H1 (cell line): ENCODE results near the gene PTPRD. TPM values are rescaled to one million over a fixed set of nuclear protein-coding genes. Genes with fewer than 3 reads are reported as not detected.

ENCODE experiments used
- CTCF ChIA-PET: fragments of 300-600 bp; sonication (Branson Sonifier 250); formaldehyde crosslinking; loops from one replicate; lab custom pipeline; 2021; ENCODE audit not compliant: partially characterized antibody; lab: Charles Lee
- POLR2A ChIA-PET: fragments of 300-600 bp; sonication (Branson Sonifier 250); formaldehyde crosslinking; loops from one replicate; lab custom pipeline; 2021; ENCODE audit warnings: inconsistent platforms; ENCODE audit not compliant: partially characterized antibody; lab: Charles Lee
- DNase-seq, 2 experiments: peaks; one replicate each; pipeline versions ENCODE4 v3.0.0 to v3.0.0-alpha.2; 2010 to 2022; ENCODE audit warnings: low spot score in 2 of 2, low read depth in 1 of 2, mixed read lengths in 1 of 2
- FAIRE-seq: peaks from 2 replicates; lab custom pipeline; 2011; peaks lifted over from hg19 to GRCh38; lab: Jason Lieb, UNC
- H2AFZ ChIP-seq: 2 replicates; pipeline ENCODE4 v1.8.1; 2012; ENCODE audit warnings: low read length, inconsistent platforms
- H2AK5ac ChIP-seq: 2 replicates; pipeline ENCODE4 v1.6.1; 2013; ENCODE audit warnings: low read depth, low read length
- H2BK120ac ChIP-seq: replicated peaks from 2 replicates; pipeline ENCODE3; 2013; ENCODE audit warnings: low read depth, low read length, inconsistent platforms
- H2BK12ac ChIP-seq: 2 replicates; pipeline ENCODE4 v1.6.1; 2013; ENCODE audit warnings: low read depth, low read length
- H2BK15ac ChIP-seq: 2 replicates; pipeline ENCODE4 v1.6.1; 2013; ENCODE audit warnings: low read length
- H2BK20ac ChIP-seq: 2 replicates; pipeline ENCODE4 v1.6.1; 2013; ENCODE audit warnings: low read length
- H2BK5ac ChIP-seq: 2 replicates; pipeline ENCODE4 v1.6.1; 2013; ENCODE audit warnings: low read depth, low read length
- H3K14ac ChIP-seq: 2 replicates; pipeline ENCODE4 v1.6.1; 2013; ENCODE audit warnings: inconsistent platforms; ENCODE audit not compliant: insufficient read length
- H3K18ac ChIP-seq: 2 replicates; pipeline ENCODE4 v1.6.1; 2013; ENCODE audit warnings: low read length; ENCODE audit errors: extremely low read depth
- H3K23ac ChIP-seq: 2 replicates; pipeline ENCODE4 v1.6.1; 2013; ENCODE audit warnings: inconsistent platforms; ENCODE audit not compliant: insufficient read length
- H3K23me2 ChIP-seq: 2 replicates; pipeline ENCODE4 v1.6.1; 2013; ENCODE audit warnings: low read depth, low read length
- H3K27ac ChIP-seq: 2 replicates; pipeline ENCODE4 v1.6.1; 2011; ENCODE audit warnings: low read depth, low read length, inconsistent platforms
- H3K27me3 ChIP-seq, 4 experiments: replicated peaks in 1 of 4; 1 replicate in 1 of 4; 2 replicates in 3 of 4; pipeline versions ENCODE4 v1.6.1 to v1.8.1; 2011 to 2013; ENCODE audit warnings: low read length in 3 of 4, mild to moderate bottlenecking in 3 of 4, inconsistent platforms in 2 of 4, mixed read lengths in 2 of 4, moderate library complexity in 1 of 4; ENCODE audit not compliant: control insufficient read depth in 3 of 4, insufficient read depth in 3 of 4; ENCODE audit errors: extremely low read depth in 1 of 4
- H3K36me3 ChIP-seq, 4 experiments: 2 replicates each; pipeline versions ENCODE4 v1.6.1 to v1.8.1; 2011 to 2013; ENCODE audit warnings: mild to moderate bottlenecking in 4 of 4, low read length in 3 of 4, moderate library complexity in 2 of 4, control low read depth in 1 of 4, inconsistent platforms in 1 of 4; ENCODE audit not compliant: insufficient read depth in 4 of 4, control insufficient read depth in 2 of 4
- H3K4ac ChIP-seq: replicated peaks from 2 replicates; pipeline ENCODE3; 2013; ENCODE audit warnings: low read length, low read depth, mixed read lengths, inconsistent platforms; ENCODE audit not compliant: insufficient read length
- H3K4me1 ChIP-seq, 4 experiments: replicated peaks in 1 of 4; 1 replicate in 1 of 4; 2 replicates in 3 of 4; pipeline versions ENCODE4 v1.6.1 to v1.8.1; 2011 to 2013; ENCODE audit warnings: low read length in 3 of 4, inconsistent platforms in 2 of 4, mixed read lengths in 1 of 4; ENCODE audit not compliant: insufficient read depth in 4 of 4, control insufficient read depth in 3 of 4
- H3K4me2 ChIP-seq, 2 experiments: 2 replicates each; pipeline versions ENCODE4 v1.6.1 to v1.8.1; 2011 to 2013; ENCODE audit warnings: low read depth in 2 of 2, low read length in 2 of 2, control low read depth in 1 of 2, inconsistent platforms in 1 of 2, mild to moderate bottlenecking in 1 of 2; ENCODE audit not compliant: insufficient read depth in 1 of 2
- H3K4me3 ChIP-seq, 4 experiments: fragments of 200-600, 300-600 bp in 1 of 4; sonication (generic), shearing (Covaris generic), sonication (Bioruptor Twin) in 1 of 4; 2 replicates each; pipeline versions ENCODE4 v1.5.1 to v1.8.1; 2011 to 2016; ENCODE audit warnings: low read length in 4 of 4, low read depth in 3 of 4, control low read depth in 2 of 4, inconsistent platforms in 2 of 4, mild to moderate bottlenecking in 2 of 4, mixed read lengths in 1 of 4, moderate library complexity in 1 of 4; ENCODE audit not compliant: insufficient read depth in 2 of 4; ENCODE audit errors: extremely low read depth in 1 of 4
- H3K56ac ChIP-seq: replicated peaks from 2 replicates; pipeline ENCODE3; 2013; ENCODE audit warnings: low read depth, mild to moderate bottlenecking, mixed read lengths, low read length, inconsistent platforms; ENCODE audit not compliant: insufficient read length
- H3K79me1 ChIP-seq: 2 replicates; pipeline ENCODE4 v1.6.1; 2013; ENCODE audit warnings: low read depth, low read length, control low read depth
- H3K79me2 ChIP-seq, 2 experiments: 2 replicates each; pipeline versions ENCODE4 v1.6.1 to v1.8.1; 2012 to 2013; ENCODE audit warnings: low read length in 2 of 2, mild to moderate bottlenecking in 2 of 2, inconsistent platforms in 1 of 2; ENCODE audit not compliant: insufficient read depth in 2 of 2, control insufficient read depth in 1 of 2
- H3K9ac ChIP-seq, 4 experiments: replicated peaks in 1 of 4; 1 replicate in 1 of 4; 2 replicates in 3 of 4; pipeline versions ENCODE4 v1.6.1 to v1.8.1; 2011 to 2013; ENCODE audit warnings: low read depth in 3 of 4, low read length in 3 of 4, control low read depth in 2 of 4, mild to moderate bottlenecking in 2 of 4, moderate library complexity in 2 of 4, inconsistent platforms in 1 of 4; ENCODE audit errors: extremely low read depth in 1 of 4
- H3K9me3 ChIP-seq, 2 experiments: 2 replicates each; pipeline versions ENCODE4 v1.6.1 to v1.8.1; 2012 to 2013; ENCODE audit warnings: mild to moderate bottlenecking in 2 of 2, moderate library complexity in 2 of 2, control low read depth in 1 of 2, inconsistent platforms in 1 of 2, low read depth in 1 of 2, low read length in 1 of 2, mixed read lengths in 1 of 2; ENCODE audit not compliant: insufficient read depth in 2 of 2
- H4K20me1 ChIP-seq, 2 experiments: replicated peaks in 1 of 2; 2 replicates each; pipeline versions ENCODE3 to v1.8.1; 2011 to 2013; ENCODE audit warnings: inconsistent platforms in 2 of 2, low read length in 2 of 2, mild to moderate bottlenecking in 1 of 2; ENCODE audit not compliant: insufficient read depth in 2 of 2, control insufficient read depth in 1 of 2
- H4K5ac ChIP-seq: 2 replicates; pipeline ENCODE4 v1.6.1; 2013; ENCODE audit warnings: low read length, low read depth, mixed read lengths, inconsistent platforms; ENCODE audit not compliant: insufficient read length
- H4K8ac ChIP-seq: 2 replicates; pipeline ENCODE4 v1.8.0; 2013; ENCODE audit warnings: mild to moderate bottlenecking, moderate library complexity, low read length, inconsistent platforms; ENCODE audit not compliant: insufficient read depth; ENCODE audit errors: extremely low read depth
- H4K91ac ChIP-seq: replicated peaks from 2 replicates; pipeline ENCODE3; 2013; ENCODE audit warnings: low read length, mixed read lengths, inconsistent platforms; ENCODE audit not compliant: insufficient read length
- ASH2L ChIP-seq: fragments of 200-600, 300-600 bp; sonication (generic); IDR thresholded peaks from one replicate; pipeline ENCODE4 v1.7.1; 2017; ENCODE audit warnings: low read length
- ATF2 ChIP-seq: IDR thresholded peaks from 2 replicates; pipeline ENCODE4 v1.6.1; 2012; ENCODE audit warnings: low read length, inconsistent platforms
- HDAC2 ChIP-seq, 2 experiments: fragments of 300-600 bp in 1 of 2; sonication (generic) in 1 of 2; IDR thresholded peaks; 2 replicates each; pipeline ENCODE4 v1.6.1; 2011 to 2012; ENCODE audit warnings: low read depth in 2 of 2, low read length in 2 of 2, mild to moderate bottlenecking in 2 of 2, moderate library complexity in 2 of 2, borderline replicate concordance in 1 of 2, inconsistent platforms in 1 of 2
- HDAC6 ChIP-seq: IDR thresholded peaks from one replicate; pipeline ENCODE4 v1.7.1; 2012; ENCODE audit warnings: low read depth, mild to moderate bottlenecking, inconsistent platforms, low read length, moderate library complexity
- RNF2 ChIP-seq: fragments of 200-900, 300-1000 bp; sonication (generic); IDR thresholded peaks from 2 replicates; pipeline ENCODE4 v1.7.1; 2016; ENCODE audit warnings: borderline replicate concordance, low read depth, mild to moderate bottlenecking, antibody characterized with exemption, low read length; ENCODE audit not compliant: poor library complexity, severe bottlenecking; ENCODE audit errors: missing control alignments
- RXRA ChIP-seq: IDR thresholded peaks from 2 replicates; pipeline ENCODE4 v1.6.1; 2011; ENCODE audit warnings: low read depth, mild to moderate bottlenecking, low read length, moderate library complexity; ENCODE audit not compliant: insufficient read depth
- SAP30 ChIP-seq: fragments of 300-600 bp; sonication (generic); IDR thresholded peaks from 2 replicates; pipeline ENCODE4 v1.7.1; 2012; ENCODE audit warnings: low read length, moderate library complexity, mild to moderate bottlenecking, inconsistent platforms; ENCODE audit not compliant: insufficient read depth, insufficient replicate concordance
- SP4 ChIP-seq: IDR thresholded peaks from 2 replicates; pipeline ENCODE4 v1.6.1; 2012; ENCODE audit warnings: low read length, inconsistent platforms
- SUZ12 ChIP-seq: fragments of 200-600 bp; sonication (generic); IDR thresholded peaks from 2 replicates; pipeline ENCODE4 v1.6.1; 2012; ENCODE audit warnings: mild to moderate bottlenecking, inconsistent platforms, low read length, moderate library complexity, mixed read lengths
- WGBS, 2 experiments: shearing (Covaris generic) in 1 of 2; methylation state at CpG; one replicate each; pipeline versions ENCODE4 v1.1.6 to v1.1.7; 2013 to 2015; ENCODE audit warnings: low lambda C conversion rate in 2 of 2, mixed read lengths in 2 of 2, inconsistent platforms in 1 of 2, low coverage in 1 of 2, missing lambda C conversion rate in 1 of 2; ENCODE audit not compliant: insufficient replicate concordance in 2 of 2, insufficient coverage in 1 of 2, insufficient read length in 1 of 2; ENCODE audit errors: extremely low coverage in 1 of 2, missing lambda C conversion rate in 1 of 2; 5-methylcytosine and 5-hydroxymethylcytosine counted together
- polyA plus RNA-seq, 7 experiments: library from polyadenylated mRNA; depleted of rRNA in 3 of 7; stranded (reverse) in 5 of 7; unstranded in 2 of 7; fragments of >200 nt in 5 of 7; fragments of 200-250 nt in 2 of 7; gene quantifications; 1 replicate in 5 of 7; 2 replicates in 1 of 7; 4 replicates in 1 of 7; pipeline versions ENCODE4 v1.2.1 to v1.2.3, GENCODE V29; 2011 to 2013; ENCODE audit warnings: missing spikeins in 2 of 7, mixed read lengths in 2 of 7
- total RNA-seq: library from RNA; stranded (reverse); fragmentation: NEBNext Ultra II Directional; extraction: Animal tissue kit (Norgen Biotek cat#: 25700); gene quantifications from 2 replicates; pipeline ENCODE4 v1.2.1, GENCODE V29; 2021

PTPRD gene
- total and polyA plus RNA-seq, 2 of the 8 experiments (the other 6 are each of a cell fraction or from before 2014, with no cell fraction given), result 17.2 to 77.0 TPM

GRCh38 chr9:10250219-10250618 lies 362.6 kb downstream of the PTPRD start:
- H2AK5ac ChIP-seq, result no peak overlapping the region
- FAIRE-seq, result no peak
- no peak overlapping the region for H3K18ac ChIP-seq
- no peak overlapping the region for H2BK120ac ChIP-seq
- H3K14ac ChIP-seq, result no peak overlapping the region
- H2BK20ac ChIP-seq, result no peak overlapping the region
- no peaks in the 10 kb centered on the region for H3K79me2 ChIP-seq
- POLR2A ChIA-PET, result no interaction called here
- no peak overlapping the region for H3K4me3 ChIP-seq
- no peaks in the 10 kb centered on the region for H4K20me1 ChIP-seq
- 92% methylated on average over 1 of the region's 1 CpG; no CpG with 5 or more reads in 1 of the 2 experiments for WGBS, 2 experiments
- H3K4me2 ChIP-seq, result no peak overlapping the region
- no peaks in the 10 kb centered on the region for H3K9me3 ChIP-seq
- no peak overlapping the region for H3K4ac ChIP-seq
- no peak overlapping the region for H2BK15ac ChIP-seq
- no peaks in the 10 kb centered on the region for H3K79me1 ChIP-seq
- H3K4me1 ChIP-seq, result no peaks in the 10 kb centered on the region
- H3K23ac ChIP-seq, result no peak overlapping the region
- no peak overlapping the region for H4K91ac ChIP-seq
- H3K56ac ChIP-seq, result no peak overlapping the region
- H3K23me2 ChIP-seq, result no peaks in the 10 kb centered on the region
- TF ChIP-seq SUZ12, result no peak
- no peak for TF ChIP-seq SP4
- no peak for TF ChIP-seq HDAC6
- TF ChIP-seq RNF2, result no peak
- no peak for TF ChIP-seq HDAC2 (IDR thresholded peaks at IDR 0.05; ENCODE audit: borderline replicate concordance in 1 of 2, low read depth in 2 of 2, low read length in 2 of 2)
- no peak for TF ChIP-seq SAP30
- no peak for TF ChIP-seq ATF2
- no peak for TF ChIP-seq RXRA
- no peak for TF ChIP-seq ASH2L
- TF ChIP-seq, all 59 proteins: peak for 0
- H3K9ac ChIP-seq, result no peak overlapping the region
- no peaks in the 10 kb centered on the region for H3K27me3 ChIP-seq
- H2BK5ac ChIP-seq, result no peak overlapping the region
- H4K8ac ChIP-seq, result no peak overlapping the region
- no peak overlapping the region for H3K27ac ChIP-seq
- H2BK12ac ChIP-seq, result no peak overlapping the region
- H2AFZ ChIP-seq, result no peak overlapping the region
- no peak for DNase-seq
- no peak overlapping the region for H4K5ac ChIP-seq
- CTCF ChIA-PET, result interaction anchor here (1.3 kb wide), 1 partner anchor 12 kb away, joined by 3 read pairs; no protein-coding TSS in a partner anchor
- H3K36me3 ChIP-seq, result no peaks in the 10 kb centered on the region
